GM19372 (cell line): ENCODE data around the gene PDK3.
A peak's percentile ranks its signal among the peaks of the same experiment; 100 is the strongest.

Source experiments
- ATAC-seq: cut with Tn5 transposase; IDR thresholded peaks from one replicate; pipeline ENCODE4 v1.9.1; 2021; ENCODE audit warnings: mild to moderate bottlenecking, low read depth, moderate library complexity; ENCODE audit not compliant: unreplicated experiment

PDK3 gene

DNA sequence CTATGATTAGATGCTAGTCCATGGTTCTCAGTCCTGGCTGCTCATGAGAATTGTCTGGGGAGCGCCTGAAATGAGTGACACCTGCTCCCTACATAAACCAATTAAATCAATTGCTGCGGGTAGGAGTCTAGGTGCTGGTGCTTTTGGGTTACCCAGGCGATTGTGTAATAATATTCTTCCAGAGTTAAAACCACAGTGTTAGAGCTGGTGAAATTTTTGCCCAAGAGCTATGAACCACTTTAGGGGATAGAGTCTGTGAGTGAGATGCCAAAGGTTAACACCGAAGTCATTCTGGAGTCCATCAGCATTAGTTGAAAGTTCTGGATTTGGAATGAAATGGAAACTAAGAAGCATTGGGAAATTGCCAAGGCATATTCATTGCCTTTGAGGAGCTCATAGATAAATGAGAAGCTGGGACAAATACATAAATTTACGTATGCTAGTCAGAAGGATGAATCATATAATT, 15.3 kb downstream of the PDK3 start:
- ATAC-seq: peak; percentile 37

DNA sequence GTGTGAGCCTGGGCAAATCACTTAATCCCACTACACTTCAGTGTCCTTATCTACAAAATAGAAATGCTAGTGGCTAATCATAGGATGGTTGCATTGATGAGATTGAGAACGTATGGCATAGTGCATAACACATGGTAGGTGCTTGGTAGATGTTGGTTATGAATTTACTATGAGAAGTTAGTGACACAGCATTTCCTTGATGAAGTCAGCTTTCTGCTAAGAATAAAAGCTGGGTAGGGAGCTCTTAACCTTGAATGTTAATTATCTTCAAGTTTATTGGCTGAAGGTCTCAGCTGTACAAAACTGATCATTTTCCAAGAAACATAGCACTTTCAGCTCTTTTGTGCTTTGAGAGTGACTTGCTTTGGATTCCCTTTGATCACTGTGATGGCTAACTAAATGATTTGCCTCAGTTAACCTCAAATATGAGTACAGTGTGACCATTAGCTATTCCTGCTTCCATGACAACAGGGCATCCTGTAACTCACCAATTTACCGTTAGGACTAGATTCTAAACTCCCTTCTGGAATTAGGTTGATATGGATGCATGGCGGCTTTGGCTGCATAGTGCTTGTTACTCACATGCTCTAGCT, 17.8 kb downstream of the PDK3 start:
- no peak for ATAC-seq

DNA sequence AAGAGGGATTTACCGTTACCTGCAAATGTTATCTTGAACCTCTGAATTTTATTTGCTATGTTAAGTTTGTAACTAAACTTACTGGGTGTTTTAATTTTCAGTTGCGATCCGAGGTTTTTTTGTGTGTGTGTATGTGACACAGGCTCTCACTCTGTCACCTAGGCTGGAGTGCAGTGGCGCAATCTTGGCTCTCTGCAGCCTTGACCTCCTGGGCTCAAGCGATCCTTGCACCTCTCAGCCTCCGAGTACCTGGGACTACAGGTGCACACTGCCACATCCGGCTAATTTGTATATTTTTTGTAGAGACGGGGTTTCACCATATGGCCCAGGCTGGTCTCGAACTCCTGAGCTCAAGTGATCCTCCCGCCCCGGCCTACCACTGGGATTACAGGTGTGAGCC, 18.5 kb downstream of the PDK3 start:
- no peak for ATAC-seq

DNA sequence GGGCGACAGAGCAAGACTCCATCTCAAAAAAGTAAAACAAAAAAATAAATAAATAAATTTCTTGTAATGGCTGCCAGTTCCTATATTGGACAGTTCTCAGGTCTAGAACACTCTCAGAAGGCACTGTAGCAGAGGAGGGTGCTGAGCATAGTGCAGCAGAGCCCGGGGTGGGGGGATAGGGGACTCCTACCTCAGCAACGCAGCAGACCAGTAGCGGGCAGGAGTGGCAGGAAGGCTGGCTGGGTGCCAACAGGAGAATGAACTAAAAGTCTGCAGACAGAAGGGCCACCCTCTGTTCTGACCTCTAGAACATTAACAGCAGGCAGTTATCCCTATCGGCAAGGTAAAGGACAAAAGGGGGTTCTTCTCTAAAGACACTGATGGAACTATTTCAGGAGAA, 20.2 kb downstream of the PDK3 start:
- no peak for ATAC-seq

- no peak for ATAC-seq
These were observed 21.0 kb downstream of the PDK3 start for GRCh38 chrX:24485976-24486680.

GRCh38 chrX:24487571-24487970, 22.5 kb downstream of the PDK3 start:
- ATAC-seq: no peak

GRCh38 chrX:24491741-24492140, 26.7 kb downstream of the PDK3 start:
- ATAC-seq: no peak

DNA sequence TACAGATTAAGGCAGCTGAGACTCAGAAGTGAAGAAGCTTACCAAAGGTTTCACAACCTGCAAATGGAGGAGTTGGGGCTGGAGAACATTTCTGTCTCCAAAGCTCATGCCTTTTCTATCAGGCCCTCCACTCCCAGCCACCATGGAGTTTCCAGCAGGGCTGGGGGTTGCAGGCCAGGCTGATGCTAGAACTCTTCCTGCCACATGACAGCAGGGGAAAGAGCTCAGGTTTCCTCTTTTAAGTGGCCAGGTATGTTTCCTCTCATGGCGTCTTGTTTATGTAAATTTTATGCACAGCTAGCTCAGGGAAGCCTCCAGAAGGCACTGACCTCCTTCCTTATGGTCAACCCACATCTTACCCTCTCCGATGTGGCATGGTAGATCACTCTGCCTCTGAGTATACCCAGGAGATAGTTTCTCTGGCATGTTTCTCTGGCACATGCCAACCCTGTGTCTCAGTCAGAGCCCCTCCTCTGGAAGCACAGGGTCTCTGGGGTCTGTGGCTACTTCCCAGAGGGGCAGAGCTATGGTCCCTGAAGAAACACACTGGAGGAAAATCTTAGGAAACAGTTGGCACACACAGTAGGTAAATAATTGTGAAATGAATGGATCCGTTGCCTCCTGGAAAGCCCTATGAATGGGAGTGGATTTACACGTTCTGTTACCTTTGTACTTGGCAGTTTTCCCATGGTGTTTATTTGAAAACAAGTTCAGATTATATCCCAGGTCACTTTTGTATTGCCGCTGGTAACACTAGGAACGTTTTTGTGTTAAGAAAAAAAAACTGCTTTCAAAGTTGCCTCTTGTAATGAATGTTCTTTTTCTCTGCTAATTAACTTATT, 28.9 kb downstream of the PDK3 start:
- no peak for ATAC-seq

- no peak for ATAC-seq
These were observed 29.6 kb downstream of the PDK3 start for GRCh38 chrX:24494647-24495075.

- no peak for ATAC-seq
These were observed 30.6 kb downstream of the PDK3 start for GRCh38 chrX:24495700-24496099.

- ATAC-seq: no peak
These were observed 33.1 kb downstream of the PDK3 start for GRCh38 chrX:24498181-24498580.

DNA sequence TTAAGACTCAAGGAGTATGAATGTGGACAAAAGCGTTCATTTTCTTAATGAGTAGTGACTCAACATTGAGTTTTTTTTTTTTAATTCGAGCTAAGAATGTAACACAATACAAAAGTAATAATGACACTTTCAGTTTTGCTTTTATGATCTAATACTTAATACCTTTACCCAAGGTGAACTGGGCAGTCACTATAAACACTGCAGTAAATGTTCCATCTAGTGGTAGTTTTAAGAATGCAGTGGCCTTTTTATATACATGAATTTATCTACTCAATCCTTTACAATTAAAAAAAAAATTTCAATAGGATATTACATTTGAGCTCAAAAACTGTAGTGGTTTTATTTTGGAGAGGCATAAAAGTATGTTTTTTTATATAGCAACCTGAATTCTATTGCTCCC, 33.9 kb downstream of the PDK3 start:
- ATAC-seq: no peak

DNA sequence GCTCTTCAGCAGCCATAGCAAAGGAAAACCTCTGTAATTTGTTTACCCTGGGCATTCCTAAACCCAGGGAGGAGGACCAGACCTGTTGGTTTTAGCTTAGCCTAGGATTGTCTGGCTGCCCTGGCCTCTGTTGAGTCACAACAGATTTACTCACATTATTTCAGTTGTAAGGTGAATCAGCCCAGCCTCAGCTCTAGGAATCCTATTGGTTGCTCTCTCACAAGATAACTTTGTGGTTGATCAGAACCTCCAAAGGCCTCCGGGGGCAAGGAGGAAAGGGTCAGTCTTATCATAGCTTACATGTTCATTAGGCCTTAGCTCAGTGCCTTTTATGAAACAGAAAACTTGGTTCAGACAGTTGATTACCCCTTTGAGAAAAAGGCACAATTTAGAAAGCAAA, 41.0 kb downstream of the PDK3 start:
- no peak for ATAC-seq

DNA sequence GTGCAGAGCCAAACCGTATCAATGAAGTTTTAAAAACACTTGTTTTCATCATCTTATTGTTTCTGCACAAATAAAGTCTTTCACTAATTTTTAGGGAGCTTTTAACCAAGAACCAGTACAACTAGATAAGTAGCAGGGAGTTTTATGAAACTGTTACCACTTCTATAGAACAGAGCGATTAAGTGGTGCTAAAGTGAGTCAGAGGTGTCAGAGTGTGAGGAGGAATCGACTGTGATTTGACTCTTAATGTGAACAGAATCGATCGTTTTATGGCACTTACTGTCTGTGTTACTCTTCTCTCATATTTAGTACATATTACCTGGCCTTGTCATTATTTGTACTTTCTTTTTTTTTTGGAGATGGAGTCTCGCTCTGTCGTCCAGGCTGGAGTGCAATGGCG, 43.3 kb downstream of the PDK3 start:
- ATAC-seq: no peak

GRCh38 chrX:24513416-24513815, 48.3 kb downstream of the PDK3 start:
- peak; percentile 90 for ATAC-seq

DNA sequence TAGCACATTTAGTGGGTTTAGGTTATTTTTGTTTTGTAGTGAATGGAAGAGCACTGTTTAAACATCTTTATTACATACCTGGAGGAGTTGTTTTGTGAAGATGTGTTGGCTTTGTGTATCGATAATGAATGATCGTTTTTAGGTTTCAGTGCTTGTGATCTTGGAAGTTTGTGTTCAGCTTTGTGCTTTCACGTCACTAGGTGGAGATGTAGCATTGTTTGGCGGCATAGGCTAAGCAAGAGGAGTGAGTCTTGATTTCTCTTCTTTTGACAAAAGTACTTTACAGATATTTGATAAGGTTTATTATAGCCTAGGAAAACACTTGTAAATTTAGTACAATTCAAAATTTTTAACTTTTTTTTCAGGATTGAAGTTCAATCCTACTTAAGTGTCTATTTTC, 50.4 kb downstream of the PDK3 start:
- ATAC-seq: no peak

DNA sequence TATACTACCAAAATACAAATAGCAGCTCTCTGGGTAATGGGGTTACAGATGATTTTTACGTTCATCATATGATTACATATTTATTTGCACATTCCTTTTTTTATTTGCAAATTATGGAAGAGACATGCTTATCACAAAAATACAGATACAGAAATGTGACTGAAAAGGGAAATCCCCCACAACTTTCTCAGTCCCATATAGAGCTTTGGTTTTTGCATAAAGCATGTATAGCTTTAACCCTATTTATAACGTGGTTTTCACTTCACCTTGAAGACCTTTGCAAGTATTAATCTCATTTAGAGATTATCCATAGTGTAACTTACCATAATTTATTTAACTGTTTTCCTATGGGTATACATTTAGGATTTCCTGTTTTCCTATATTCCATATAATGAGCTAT, 55.4 kb downstream of the PDK3 start:
- ATAC-seq: no peak

GRCh38 chrX:24525455-24525854, 60.4 kb downstream of the PDK3 start:
- no peak for ATAC-seq

DNA sequence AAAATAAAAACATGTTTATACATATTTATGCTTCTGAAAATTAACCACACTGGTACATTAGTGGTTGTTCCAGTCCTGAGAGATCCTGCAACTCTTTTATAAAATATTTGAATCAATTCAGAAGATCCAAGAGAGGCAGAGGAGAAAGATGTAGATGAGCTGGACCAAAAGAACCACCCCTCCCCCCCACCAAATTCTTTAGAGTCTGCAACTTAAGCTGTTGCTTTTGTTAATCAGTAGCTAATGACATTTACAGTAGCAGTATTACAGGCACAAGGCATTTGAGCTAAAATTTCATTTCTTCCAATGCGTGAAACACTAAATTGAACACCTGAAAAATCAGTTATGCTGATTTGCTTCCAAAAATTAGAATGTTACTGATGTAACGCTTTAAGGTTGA, 61.5 kb downstream of the PDK3 start:
- ATAC-seq: no peak

GRCh38 chrX:24528605-24529004, 63.5 kb downstream of the PDK3 start:
- no peak for ATAC-seq

DNA sequence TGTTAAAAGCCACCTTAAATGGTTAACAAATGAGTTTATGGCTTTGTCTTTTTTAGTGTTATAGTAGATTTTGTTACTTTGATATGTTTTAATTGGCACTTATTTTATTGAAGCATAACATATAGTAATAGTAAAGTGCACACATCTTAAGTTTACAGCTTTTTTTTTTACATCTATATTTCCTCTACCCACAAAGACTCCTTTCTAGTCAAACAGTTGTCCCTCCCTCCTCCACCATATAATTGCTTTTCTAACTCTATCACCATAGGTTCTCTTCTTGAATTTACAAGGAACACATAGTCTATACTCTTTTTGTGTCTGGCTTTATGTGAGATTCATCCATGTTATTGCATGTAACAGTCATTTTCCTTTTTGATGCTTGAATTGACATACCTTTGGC, 71.5 kb downstream of the PDK3 start:
- no peak for ATAC-seq

GRCh38 chrX:24542756-24543155, 77.7 kb downstream of the PDK3 start:
- ATAC-seq: no peak
